Osteoblast (primary cell): Measurements from ENCODE around the gene DCDC1. TPM values are rescaled to one million over a fixed set of nuclear protein-coding genes. Genes with fewer than 3 reads are reported as not detected.

Experiments used
- DNase-seq: peaks from one replicate; pipeline ENCODE4 v3.0.0; 2011; ENCODE audit warnings: low spot score, mixed read lengths; ENCODE audit not compliant: insufficient read length; ENCODE audit errors: missing footprints
- H2AFZ ChIP-seq: 2 replicates; pipeline ENCODE4 v1.6.0; 2011; ENCODE audit warnings: mild to moderate bottlenecking, low read length
- H3K27ac ChIP-seq: 2 replicates; pipeline ENCODE4 v1.5.1; 2011; ENCODE audit warnings: mild to moderate bottlenecking, low read depth, low read length, moderate library complexity
- H3K27me3 ChIP-seq: 2 replicates; pipeline ENCODE4 v1.6.0; 2012; ENCODE audit warnings: mild to moderate bottlenecking, control low read depth, inconsistent platforms, low read length, moderate library complexity; ENCODE audit not compliant: insufficient read depth
- H3K36me3 ChIP-seq: 2 replicates; pipeline ENCODE4 v1.5.1; 2011; ENCODE audit warnings: mild to moderate bottlenecking, low read length, control low read depth, moderate library complexity; ENCODE audit not compliant: insufficient read depth
- H3K4me1 ChIP-seq: 2 replicates; pipeline ENCODE4 v1.5.1; 2011; ENCODE audit warnings: mild to moderate bottlenecking, low read length, control low read depth, moderate library complexity; ENCODE audit not compliant: insufficient read depth
- H3K4me2 ChIP-seq: 2 replicates; pipeline ENCODE4 v1.6.0; 2011; ENCODE audit warnings: mild to moderate bottlenecking, low read length; ENCODE audit not compliant: insufficient read depth
- H3K4me3 ChIP-seq: fragments of 200-600 bp; sonication (generic); 3 replicates; pipeline ENCODE4 v1.5.1; 2012; ENCODE audit warnings: mild to moderate bottlenecking, low read length, inconsistent platforms; ENCODE audit not compliant: insufficient read depth
- H3K79me2 ChIP-seq: 2 replicates; pipeline ENCODE4 v1.6.0; 2012; ENCODE audit warnings: mild to moderate bottlenecking, low read length, control low read depth, inconsistent platforms; ENCODE audit not compliant: insufficient read depth
- H3K9me3 ChIP-seq: 2 replicates; pipeline ENCODE4 v1.5.1; 2011; ENCODE audit warnings: low read depth, low read length, control low read depth
- H4K20me1 ChIP-seq: 2 replicates; pipeline ENCODE4 v1.6.0; 2012; ENCODE audit warnings: mild to moderate bottlenecking, low read length, control low read depth; ENCODE audit not compliant: insufficient read depth
- total RNA-seq: library from RNA; depleted of rRNA; stranded (reverse); fragments of >200 nt; gene quantifications from 2 replicates; pipeline ENCODE4 v1.2.3, GENCODE V29; 2012
- TF ChIP-seq, protein P1 (sequence below): IDR thresholded peaks from 2 replicates; pipeline ENCODE4 v1.5.1; 2011; ENCODE audit warnings: mild to moderate bottlenecking, low read depth, low read length, moderate library complexity; ENCODE audit errors: extremely low read depth

DCDC1 gene
- total RNA-seq, 1 donor = 1.1 TPM

DNA sequence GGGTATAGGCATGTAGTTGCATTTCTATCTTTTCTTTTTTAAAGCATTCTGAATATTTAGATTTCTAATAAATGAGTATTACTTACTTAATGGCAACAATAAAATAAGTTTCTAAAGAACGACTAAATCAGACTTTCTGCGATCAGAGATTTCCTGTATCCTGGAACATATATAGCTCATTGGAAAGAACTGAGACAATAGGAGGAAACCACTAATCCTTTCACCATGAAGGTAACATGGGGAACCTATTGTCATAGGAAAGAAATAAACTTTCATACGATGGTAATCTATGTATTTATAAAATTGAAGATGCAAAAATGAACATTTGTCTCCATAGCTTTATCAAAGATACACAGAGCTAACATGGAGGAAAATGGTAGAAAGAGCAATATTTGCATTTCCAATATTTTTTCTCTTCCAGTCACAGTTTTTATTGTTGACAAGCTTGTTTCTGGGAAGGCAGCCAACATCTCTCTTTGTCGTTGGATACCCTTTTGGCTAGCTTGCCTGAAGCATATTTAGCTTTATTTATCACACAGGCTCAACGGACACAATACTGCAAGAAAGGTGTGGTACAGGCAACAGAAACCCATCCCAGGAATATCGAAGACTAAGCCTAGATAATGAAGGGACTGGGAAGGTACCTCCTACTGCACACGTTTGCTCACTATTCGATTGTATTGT, 490.1 kb downstream of the DCDC1 start:
- no peaks in the 10 kb centered on the region for H4K20me1 ChIP-seq
- no peak overlapping the region for H3K27ac ChIP-seq
- TF ChIP-seq, protein P1, sequence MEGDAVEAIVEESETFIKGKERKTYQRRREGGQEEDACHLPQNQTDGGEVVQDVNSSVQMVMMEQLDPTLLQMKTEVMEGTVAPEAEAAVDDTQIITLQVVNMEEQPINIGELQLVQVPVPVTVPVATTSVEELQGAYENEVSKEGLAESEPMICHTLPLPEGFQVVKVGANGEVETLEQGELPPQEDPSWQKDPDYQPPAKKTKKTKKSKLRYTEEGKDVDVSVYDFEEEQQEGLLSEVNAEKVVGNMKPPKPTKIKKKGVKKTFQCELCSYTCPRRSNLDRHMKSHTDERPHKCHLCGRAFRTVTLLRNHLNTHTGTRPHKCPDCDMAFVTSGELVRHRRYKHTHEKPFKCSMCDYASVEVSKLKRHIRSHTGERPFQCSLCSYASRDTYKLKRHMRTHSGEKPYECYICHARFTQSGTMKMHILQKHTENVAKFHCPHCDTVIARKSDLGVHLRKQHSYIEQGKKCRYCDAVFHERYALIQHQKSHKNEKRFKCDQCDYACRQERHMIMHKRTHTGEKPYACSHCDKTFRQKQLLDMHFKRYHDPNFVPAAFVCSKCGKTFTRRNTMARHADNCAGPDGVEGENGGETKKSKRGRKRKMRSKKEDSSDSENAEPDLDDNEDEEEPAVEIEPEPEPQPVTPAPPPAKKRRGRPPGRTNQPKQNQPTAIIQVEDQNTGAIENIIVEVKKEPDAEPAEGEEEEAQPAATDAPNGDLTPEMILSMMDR = no peak

DNA sequence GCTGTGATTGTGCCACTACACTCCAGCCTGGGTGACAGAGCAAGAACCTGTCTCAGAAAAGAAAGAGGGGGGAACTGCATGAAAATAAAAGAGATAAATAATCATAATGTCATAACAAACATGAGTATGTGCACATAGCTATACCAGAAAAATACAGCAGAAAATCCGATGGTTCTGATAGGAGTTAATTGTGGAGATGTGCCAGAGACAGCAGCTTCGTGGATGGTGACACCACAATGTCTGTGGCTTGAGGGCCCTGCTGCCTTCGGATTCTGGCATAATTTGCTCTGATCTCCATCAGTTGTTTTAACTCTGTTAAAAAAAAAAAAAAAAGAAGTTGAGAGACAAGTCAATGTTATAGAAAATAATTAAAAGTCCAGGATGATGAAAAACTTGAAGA, 491.1 kb downstream of the DCDC1 start:
- TF ChIP-seq, protein P1 = no peak
- Histone ChIP-seq H3K4me2 (no peak overlapping the region), H3K79me2 (no peaks in the 10 kb centered on the region), H3K9me3 (no peaks in the 10 kb centered on the region), H3K4me1 (no peaks in the 10 kb centered on the region), H3K4me3 (no peak overlapping the region), H4K20me1 (no peaks in the 10 kb centered on the region), H3K27me3 (no peaks in the 10 kb centered on the region), H3K36me3 (no peaks in the 10 kb centered on the region), H2AFZ (no peak overlapping the region), H3K27ac (no peak overlapping the region)
- DNase-seq = no peak

More for the DNA sequence above, 490.1 kb downstream of the DCDC1 start:
- Histone ChIP-seq H3K4me1 (no peaks in the 10 kb centered on the region), H2AFZ (no peak overlapping the region), H3K9me3 (no peaks in the 10 kb centered on the region), H3K4me3 (no peak overlapping the region), H3K79me2 (no peaks in the 10 kb centered on the region), H3K36me3 (no peaks in the 10 kb centered on the region), H3K27me3 (no peaks in the 10 kb centered on the region), H3K4me2 (no peak overlapping the region)
- no peak for DNase-seq

DNA sequence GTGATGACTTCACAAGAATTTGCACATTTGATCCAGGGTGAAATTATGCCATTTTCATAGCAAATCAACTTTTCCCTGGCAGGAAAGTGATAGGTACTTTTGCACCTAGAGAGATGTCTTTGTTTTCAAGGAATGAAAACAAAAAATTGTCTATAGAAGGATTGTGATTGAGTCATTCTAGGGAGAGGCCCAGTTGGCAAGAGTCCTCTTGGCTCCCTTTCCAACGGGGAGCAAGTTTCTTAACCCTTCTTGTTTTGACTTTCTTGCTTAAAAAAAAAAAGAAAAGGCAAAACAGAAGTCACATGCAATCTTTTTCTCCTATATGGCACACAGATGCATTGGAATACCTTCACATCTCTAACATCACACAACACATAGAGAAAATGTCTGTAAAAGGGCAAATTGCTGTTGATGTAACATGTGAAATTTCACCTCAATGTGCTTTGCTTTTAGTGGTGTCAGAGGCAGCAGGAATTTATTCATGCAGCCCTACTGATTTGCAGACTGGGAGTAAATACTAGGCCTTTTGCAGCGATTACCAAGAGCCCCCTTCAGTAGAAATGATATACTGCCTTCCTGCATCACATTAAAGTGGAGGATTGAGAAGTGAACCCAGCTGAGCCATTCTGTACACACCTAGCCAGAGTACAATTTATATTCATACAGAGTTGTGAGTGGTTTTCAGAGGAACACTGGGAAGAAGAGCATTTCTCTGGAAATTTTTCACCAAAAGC, 492.7 kb downstream of the DCDC1 start:
- TF ChIP-seq, protein P1 = no peak

DNA sequence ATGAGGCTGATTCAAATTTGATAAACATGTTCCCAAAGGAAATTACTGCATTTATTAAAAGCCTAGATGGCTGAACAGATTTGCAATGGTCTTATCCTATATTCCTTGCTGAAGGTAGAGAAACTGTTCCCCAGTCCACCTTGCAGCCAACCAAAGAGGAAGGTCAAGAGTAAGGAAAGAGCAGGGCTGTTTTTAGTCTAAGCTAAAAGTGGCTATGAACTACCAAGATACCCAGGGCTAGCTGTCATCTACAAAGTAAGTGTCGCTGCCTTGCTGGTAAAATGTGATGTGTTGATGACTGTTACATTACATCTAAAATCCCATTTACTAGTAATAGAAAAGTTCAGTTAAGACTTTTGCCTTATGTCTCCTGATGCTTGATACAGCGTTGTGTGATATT, 493.3 kb downstream of the DCDC1 start:
- Histone ChIP-seq H3K4me1 (no peaks in the 10 kb centered on the region), H3K4me3 (no peak overlapping the region), H2AFZ (no peak overlapping the region), H3K79me2 (no peaks in the 10 kb centered on the region), H3K9me3 (no peaks in the 10 kb centered on the region), H3K4me2 (no peak overlapping the region), H4K20me1 (no peaks in the 10 kb centered on the region), H3K36me3 (no peaks in the 10 kb centered on the region), H3K27me3 (no peaks in the 10 kb centered on the region), H3K27ac (no peak overlapping the region)
- TF ChIP-seq, protein P1 = no peak
- no peak for DNase-seq

More for the DNA sequence above, 492.7 kb downstream of the DCDC1 start:
- no peaks in the 10 kb centered on the region for H3K36me3 ChIP-seq
- no peak overlapping the region for H3K4me3 ChIP-seq
- no peaks in the 10 kb centered on the region for H4K20me1 ChIP-seq
- no peaks in the 10 kb centered on the region for H3K9me3 ChIP-seq
- H3K4me2 ChIP-seq = no peak overlapping the region
- DNase-seq = no peak
- H3K27me3 ChIP-seq = no peaks in the 10 kb centered on the region
- H3K4me1 ChIP-seq = no peaks in the 10 kb centered on the region
- H3K79me2 ChIP-seq = no peaks in the 10 kb centered on the region
- H3K27ac ChIP-seq = no peak overlapping the region
- no peak overlapping the region for H2AFZ ChIP-seq
